PC-3 (cell line): ENCODE results near the gene ALKAL2. TPM values are rescaled to one million over a fixed set of nuclear protein-coding genes. Genes with fewer than 3 reads are reported as not detected.

ENCODE experiments used
- ATAC-seq: fragments of 200-7000 bp; cut with Tn5 transposase; 2 replicates; pipeline ENCODE4 v1.9.1; 2020; ENCODE audit warnings: mild to moderate bottlenecking, moderate library complexity
- BruUV-seq: library from RNA; stranded (reverse); fragments of 400-500 nt; replicated peaks from 2 replicates; lab custom pipeline; 2021; lab: Mats Ljungman, UMichigan
- CTCF ChIA-PET: fragments of 300-600 bp; sonication (Branson Sonifier 250); formaldehyde crosslinking; loops from one replicate; lab custom pipeline; 2022; ENCODE audit warnings: antibody characterized with exemption; lab: Charles Lee
- POLR2A ChIA-PET: fragments of 300-600 bp; sonication (Branson Sonifier 250); formaldehyde crosslinking; loops from one replicate; lab custom pipeline; 2022; ENCODE audit warnings: antibody characterized with exemption; ENCODE audit not compliant: unreplicated experiment; lab: Charles Lee
- DNase-seq: peaks from one replicate; pipeline ENCODE4 v3.0.0-alpha.2; 2015
- H2AFZ ChIP-seq: fragments of 300-600 bp; sonication (generic); 2 replicates; pipeline ENCODE4 v1.6.0; 2016; ENCODE audit warnings: antibody characterized with exemption, low read length
- H3F3A ChIP-seq: fragments of 300-600 bp; sonication (generic); one replicate; pipeline ENCODE4 v1.6.0; 2017; ENCODE audit warnings: antibody characterized with exemption, low read length, control low read depth, mild to moderate bottlenecking; ENCODE audit not compliant: unreplicated experiment
- H3K27ac ChIP-seq: fragments of 300-600 bp; sonication (generic); 2 replicates; pipeline ENCODE4 v1.5.1; 2016; ENCODE audit warnings: mild to moderate bottlenecking, low read length
- H3K27me3 ChIP-seq: fragments of 300-600 bp; sonication (generic); 2 replicates; pipeline ENCODE4 v1.6.1; 2016; ENCODE audit warnings: low read length, mixed read lengths
- H3K36me3 ChIP-seq: fragments of 300-600 bp; sonication (generic); 2 replicates; pipeline ENCODE4 v1.6.1; 2016; ENCODE audit warnings: low read depth, mixed run types, low read length, mixed read lengths
- H3K4me1 ChIP-seq: fragments of 300-600 bp; sonication (generic); 2 replicates; pipeline ENCODE4 v1.5.1; 2016; ENCODE audit warnings: low read length; ENCODE audit not compliant: insufficient read depth
- H3K4me2 ChIP-seq: fragments of 300-600 bp; sonication (generic); 2 replicates; pipeline ENCODE4 v1.6.0; 2016; ENCODE audit warnings: low read length
- H3K4me3 ChIP-seq: fragments of 300-600 bp; sonication (generic); 2 replicates; pipeline ENCODE4 v1.5.1; 2016; ENCODE audit warnings: mild to moderate bottlenecking, low read length, mixed read lengths
- H3K79me2 ChIP-seq: fragments of 300-600 bp; sonication (generic); 2 replicates; pipeline ENCODE4 v1.6.1; 2017; ENCODE audit warnings: low read length, mixed read lengths
- H3K9ac ChIP-seq: fragments of 300-600 bp; sonication (generic); 2 replicates; pipeline ENCODE4 v1.6.0; 2016; ENCODE audit warnings: mild to moderate bottlenecking, low read length
- H3K9me2 ChIP-seq: fragments of 300-600 bp; sonication (generic); replicated peaks from 2 replicates; pipeline ENCODE4 v1.6.1; 2016; ENCODE audit warnings: mixed run types, low read length, mixed read lengths
- H3K9me3 ChIP-seq: fragments of 300-600 bp; sonication (generic); 2 replicates; pipeline ENCODE4 v1.6.1; 2016; ENCODE audit warnings: low read length, mixed read lengths
- H4K20me1 ChIP-seq: fragments of 300-600 bp; sonication (generic); 2 replicates; pipeline ENCODE4 v1.6.1; 2016; ENCODE audit warnings: low read length, mixed read lengths
- EZH2 ChIP-seq: fragments of 300-600 bp; sonication (generic); IDR thresholded peaks from one replicate; pipeline ENCODE4 v1.6.1; 2017; ENCODE audit warnings: antibody characterized with exemption, mild to moderate bottlenecking, low read length; ENCODE audit not compliant: unreplicated experiment
- EZH2phosphoT487 ChIP-seq: fragments of 300-600 bp; sonication (generic); IDR thresholded peaks from 2 replicates; pipeline ENCODE4 v1.6.1; 2018; ENCODE audit warnings: mild to moderate bottlenecking, antibody characterized with exemption, low read length, borderline replicate concordance
- intact Hi-C: fragments of 100-400 bp; cut with micrococcal nuclease; formaldehyde crosslinking; loops from 2 replicates; pipeline ENCODE4 v1.9.0; 2023
- total RNA-seq: library from RNA; depleted of rRNA; stranded (reverse); fragments of >200 nt; gene quantifications from 2 replicates; pipeline ENCODE4 v1.2.3, GENCODE V29; 2014
- TF ChIP-seq, protein P1 (sequence below): fragments of 300-600 bp; sonication (generic); conservative IDR thresholded peaks from 2 replicates; pipeline ENCODE4 v1.5.1; 2017; ENCODE audit warnings: antibody characterized with exemption, low read depth, mild to moderate bottlenecking, low read length

The ALKAL2 gene
- total RNA-seq, 1 experiment from 2014 or later = not detected

DNA sequence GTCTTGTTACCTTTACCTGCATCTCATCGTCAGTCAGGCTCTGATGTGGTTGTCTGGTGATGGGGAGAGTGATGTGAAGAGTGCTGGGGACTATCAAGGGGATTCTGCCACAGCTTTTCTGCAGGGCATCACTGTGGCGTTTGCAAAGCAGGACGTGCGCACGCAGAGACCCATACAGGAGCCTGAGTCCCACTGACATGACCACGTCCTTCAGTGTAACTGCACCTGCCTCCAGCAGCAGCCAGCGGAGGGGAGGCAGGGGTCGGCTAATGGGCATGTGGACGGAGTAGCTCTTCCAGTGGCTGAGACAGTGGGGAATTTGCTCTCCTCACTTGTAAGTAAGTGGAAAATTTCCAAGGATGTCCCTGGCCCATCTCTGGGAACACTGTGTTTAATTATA, 6.5 kb downstream of the ALKAL2 start:
- Histone ChIP-seq H3K79me2 (no peaks in the 10 kb centered on the region; the same call in 1 of the 2 replicates), H3K4me2 (no peak overlapping the region), H3K4me3 (no peak overlapping the region), H4K20me1 (peaks cover 2% of the 10 kb centered on the region; the same call in 1 of the 2 replicates), H2AFZ (no peak overlapping the region), H3F3A (no peaks in the 10 kb centered on the region), H3K36me3 (peaks cover 57% of the 10 kb centered on the region), H3K9ac (no peak overlapping the region), H3K4me1 (peaks cover 23% of the 10 kb centered on the region), H3K27ac (no peak overlapping the region), H3K9me2 (no peaks in the 10 kb centered on the region), H3K9me3 (no peaks in the 10 kb centered on the region), H3K27me3 (no peaks in the 10 kb centered on the region)
- DNase-seq = no peak
- POLR2A ChIA-PET = no interaction called here
- BruUV-seq = no TSS peak
- intact Hi-C loops = no loop called here
- no peak for TF ChIP-seq EZH2
- no peak for ATAC-seq
- CTCF ChIA-PET = no interaction called here

DNA sequence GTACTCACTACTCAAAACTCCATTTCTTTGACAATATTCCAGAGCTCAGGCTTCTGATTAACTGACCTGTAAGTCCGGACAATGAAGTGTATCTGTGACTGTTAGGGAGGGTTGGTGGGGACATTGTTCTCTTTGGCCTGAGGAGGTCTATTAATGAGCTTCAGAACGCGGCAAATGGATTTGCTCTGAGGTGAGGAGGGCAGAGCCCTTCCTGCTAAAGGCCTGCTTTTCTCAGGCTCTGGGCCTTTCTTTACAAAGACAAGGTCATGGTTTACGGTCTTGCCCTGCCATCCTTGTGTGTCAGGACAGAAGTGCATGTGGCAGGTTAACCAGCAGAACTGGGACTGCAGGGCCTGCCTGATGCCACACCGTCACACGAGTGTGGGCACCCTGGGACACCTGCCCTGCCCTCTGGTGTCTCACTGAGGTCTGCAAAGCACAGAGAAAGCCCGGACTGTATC, 7.2 kb downstream of the ALKAL2 start:
- Histone ChIP-seq H2AFZ (no peak overlapping the region), H3K9me3 (no peaks in the 10 kb centered on the region), H3K27ac (no peak overlapping the region), H4K20me1 (peaks cover 7% of the 10 kb centered on the region; the same call in 1 of the 2 replicates), H3K4me1 (peaks cover 23% of the 10 kb centered on the region), H3K79me2 (peaks cover 7% of the 10 kb centered on the region; the same call in 1 of the 2 replicates), H3K36me3 (peaks cover 64% of the 10 kb centered on the region), H3K4me2 (no peak overlapping the region), H3F3A (no peaks in the 10 kb centered on the region), H3K27me3 (no peaks in the 10 kb centered on the region), H3K9ac (no peak overlapping the region), H3K4me3 (no peak overlapping the region), H3K9me2 (no peaks in the 10 kb centered on the region)
- ChIA-PET POLR2A (no interaction called here), CTCF (no interaction called here)
- BruUV-seq = no TSS peak
- DNase-seq (no peak), ATAC-seq (no peak)
- intact Hi-C loops = no loop called here
- TF ChIP-seq, protein P1, sequence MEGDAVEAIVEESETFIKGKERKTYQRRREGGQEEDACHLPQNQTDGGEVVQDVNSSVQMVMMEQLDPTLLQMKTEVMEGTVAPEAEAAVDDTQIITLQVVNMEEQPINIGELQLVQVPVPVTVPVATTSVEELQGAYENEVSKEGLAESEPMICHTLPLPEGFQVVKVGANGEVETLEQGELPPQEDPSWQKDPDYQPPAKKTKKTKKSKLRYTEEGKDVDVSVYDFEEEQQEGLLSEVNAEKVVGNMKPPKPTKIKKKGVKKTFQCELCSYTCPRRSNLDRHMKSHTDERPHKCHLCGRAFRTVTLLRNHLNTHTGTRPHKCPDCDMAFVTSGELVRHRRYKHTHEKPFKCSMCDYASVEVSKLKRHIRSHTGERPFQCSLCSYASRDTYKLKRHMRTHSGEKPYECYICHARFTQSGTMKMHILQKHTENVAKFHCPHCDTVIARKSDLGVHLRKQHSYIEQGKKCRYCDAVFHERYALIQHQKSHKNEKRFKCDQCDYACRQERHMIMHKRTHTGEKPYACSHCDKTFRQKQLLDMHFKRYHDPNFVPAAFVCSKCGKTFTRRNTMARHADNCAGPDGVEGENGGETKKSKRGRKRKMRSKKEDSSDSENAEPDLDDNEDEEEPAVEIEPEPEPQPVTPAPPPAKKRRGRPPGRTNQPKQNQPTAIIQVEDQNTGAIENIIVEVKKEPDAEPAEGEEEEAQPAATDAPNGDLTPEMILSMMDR = no peak
- TF ChIP-seq EZH2 (no peak), EZH2phosphoT487 (no peak)

DNA sequence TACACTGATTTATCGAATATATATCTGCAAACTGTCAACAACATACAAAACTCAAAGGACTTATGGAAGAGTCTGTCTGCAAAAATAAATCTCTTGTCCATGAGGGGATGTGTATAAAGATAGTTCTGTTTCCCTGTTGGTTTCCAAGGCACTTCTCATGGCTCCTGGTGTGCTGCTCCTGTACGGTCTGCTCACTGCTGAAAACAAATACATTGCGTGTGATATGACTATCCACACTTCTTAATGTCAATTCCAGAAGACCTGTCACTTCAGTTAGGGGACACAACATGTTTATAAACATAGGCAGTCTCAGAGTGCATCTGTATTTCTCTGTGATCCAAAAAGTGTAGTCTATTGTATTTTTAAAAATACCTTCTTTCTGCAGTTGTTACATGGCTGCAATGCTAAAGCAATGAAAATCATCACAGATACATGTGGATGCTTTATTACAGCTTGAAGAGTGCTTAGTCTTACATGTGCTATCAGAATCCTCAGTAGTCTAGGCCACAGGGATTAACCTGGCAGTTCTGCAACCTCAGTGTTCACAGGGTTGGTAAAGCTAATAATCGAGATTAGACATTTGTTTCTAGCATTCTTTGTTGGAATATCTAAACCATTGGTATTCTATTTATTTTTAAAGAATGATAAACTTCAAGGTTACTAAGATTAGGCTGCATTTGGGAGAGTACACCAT, 7.8 kb downstream of the ALKAL2 start:
- no peaks in the 10 kb centered on the region for H3K9me3 ChIP-seq
- H3K79me2 ChIP-seq = peaks cover 12% of the 10 kb centered on the region
- no peaks in the 10 kb centered on the region for H3K27me3 ChIP-seq
- peaks cover 7% of the 10 kb centered on the region; the same call in 1 of the 2 replicates for H4K20me1 ChIP-seq
- ATAC-seq = no peak
- TF ChIP-seq EZH2 (no peak), EZH2phosphoT487 (no peak)
- TF ChIP-seq, protein P1 = no peak
- no peak overlapping the region for H3K9ac ChIP-seq
- DNase-seq = no peak
- H3K4me3 ChIP-seq = no peak overlapping the region
- no peaks in the 10 kb centered on the region for H3K9me2 ChIP-seq
- no peak overlapping the region for H3K27ac ChIP-seq
- BruUV-seq = no TSS peak
- no peak overlapping the region for H2AFZ ChIP-seq
- ChIA-PET CTCF (no interaction called here), POLR2A (no interaction called here)
- peaks cover 18% of the 10 kb centered on the region; the same call in 1 of the 2 replicates for H3K4me1 ChIP-seq
- no peak overlapping the region for H3K4me2 ChIP-seq
- H3F3A ChIP-seq = no peaks in the 10 kb centered on the region
- peaks cover 69% of the 10 kb centered on the region for H3K36me3 ChIP-seq
- intact Hi-C loops = no loop called here
